ENCODE results near the gene H1-8. TPM values are rescaled to one million over a fixed set of nuclear protein-coding genes. Genes with fewer than 3 reads are reported as not detected.

Gene H1-8
- total and polyA plus RNA-seq, 9 donors, result 0.27 TPM; not detected in 8

GRCh38 chr3:129549006-129549800, 6.2 kb downstream of the H1-8 start:
- no peak overlapping the region for H3K27ac ChIP-seq
- WGBS, 3 donors, result 90 to 91% (median 91%) methylated on average over 18 of the region's 18 CpGs
- H3K9me3 ChIP-seq, result no peaks in the 10 kb centered on the region
- H3K4me3 ChIP-seq, result no peak overlapping the region
- no peaks in the 10 kb centered on the region for H3K27me3 ChIP-seq
- no peak for TF ChIP-seq EP300 (IDR thresholded peaks at IDR 0.05)
- no peak for TF ChIP-seq POLR2A (IDR thresholded peaks at IDR 0.05)
- TF ChIP-seq CTCF (IDR thresholded peaks at IDR 0.05), result no peak
- no peaks in the 10 kb centered on the region for H3K36me3 ChIP-seq
- peaks cover 4% of the 10 kb centered on the region for H3K4me1 ChIP-seq (ENCODE audit: insufficient read depth)
- no peak for DNase-seq
- intact Hi-C loops (cut with DNase I), result no loop called here

DNA sequence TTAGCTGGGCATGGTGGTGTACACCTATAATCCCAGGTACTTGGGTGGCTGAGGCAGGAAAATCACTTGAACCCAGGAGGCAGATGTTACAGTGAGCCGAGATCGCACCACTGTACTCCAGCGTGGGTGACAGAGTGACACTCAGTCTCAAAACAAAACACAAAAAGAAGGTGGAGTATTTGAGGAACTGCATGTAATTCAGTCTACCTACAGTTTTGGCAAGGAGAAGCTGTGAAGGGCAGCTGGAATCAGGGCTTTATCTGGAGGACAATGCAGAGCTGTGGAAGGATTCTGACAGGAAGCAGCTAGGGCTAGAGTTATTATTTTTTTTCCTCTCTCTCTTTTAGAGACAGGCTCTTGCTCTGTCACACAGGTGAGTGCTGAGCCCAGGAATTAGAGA, 6.8 kb downstream of the H1-8 start:
- no peak for TF ChIP-seq CTCF (IDR thresholded peaks at IDR 0.05)
- TF ChIP-seq POLR2A (IDR thresholded peaks at IDR 0.05), result no peak
- TF ChIP-seq EP300 (IDR thresholded peaks at IDR 0.05), result no peak
- intact Hi-C loops (cut with DNase I), result no loop called here
- no peak for DNase-seq
- H3K27me3 ChIP-seq, result no peaks in the 10 kb centered on the region
- peaks cover 9% of the 10 kb centered on the region for H3K4me1 ChIP-seq (ENCODE audit: insufficient read depth)
- no peaks in the 10 kb centered on the region for H3K36me3 ChIP-seq
- no peak overlapping the region for H3K4me3 ChIP-seq
- H3K9me3 ChIP-seq, result no peaks in the 10 kb centered on the region
- 90 to 98% (median 92%) methylated on average over 3 of the region's 3 CpGs for WGBS, 3 donors
- H3K27ac ChIP-seq, result no peak overlapping the region

DNA sequence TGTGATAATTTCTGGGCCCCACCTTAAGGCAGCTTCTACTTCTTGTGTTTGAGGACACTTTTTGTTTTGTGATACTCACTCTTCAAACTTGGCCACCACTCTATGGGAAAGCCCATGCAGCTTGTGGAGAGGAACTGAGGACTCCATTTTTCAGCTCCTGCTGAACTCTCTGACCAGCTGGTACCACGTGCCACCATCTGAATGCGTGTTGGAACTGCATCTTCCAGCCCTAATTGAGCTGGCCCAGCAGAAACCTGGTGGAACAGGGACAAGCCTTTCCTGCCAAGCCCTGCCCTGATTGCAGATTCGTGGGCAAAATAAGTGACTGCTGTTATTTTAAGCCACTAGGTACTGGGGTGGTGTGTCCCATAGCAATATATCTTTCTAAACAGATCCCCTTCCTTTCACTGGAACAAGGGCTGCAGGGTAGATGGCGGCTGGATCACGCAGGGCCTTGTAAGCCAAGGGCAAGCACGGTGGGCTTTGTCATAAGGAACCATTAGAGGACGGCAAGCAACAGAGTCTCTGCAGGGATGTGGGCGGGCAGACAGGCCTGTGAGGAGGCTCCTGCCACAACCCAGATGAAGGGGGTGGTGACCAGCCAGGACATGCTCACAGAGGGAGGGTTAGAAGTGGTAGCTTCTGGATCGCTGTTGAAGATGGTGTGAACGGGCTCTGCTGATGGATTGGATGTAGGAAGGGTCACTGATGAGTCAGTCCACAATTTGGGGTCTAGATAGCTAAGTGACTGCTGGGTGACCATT, 9.5 kb downstream of the H1-8 start:
- Histone ChIP-seq H3K36me3 (no peaks in the 10 kb centered on the region), H3K27ac (no peak overlapping the region), H3K4me3 (no peak overlapping the region), H3K4me1 (ENCODE audit: insufficient read depth) (peaks cover 15% of the 10 kb centered on the region), H3K27me3 (no peaks in the 10 kb centered on the region), H3K9me3 (no peaks in the 10 kb centered on the region)
- intact Hi-C loops (cut with DNase I), result no loop called here
- no peak for TF ChIP-seq EP300 (IDR thresholded peaks at IDR 0.05)
- TF ChIP-seq POLR2A (IDR thresholded peaks at IDR 0.05), result no peak
- no peak for TF ChIP-seq CTCF (IDR thresholded peaks at IDR 0.05)
- no peak for DNase-seq
- 81 to 90% (median 88%) methylated on average over 10 of the region's 10 CpGs for WGBS, 3 donors

- 68 to 75% (median 70%) methylated on average over 5 to 6 of the region's 6 CpGs for WGBS, 3 donors
- H3K27ac ChIP-seq, result peak overlapping the region; percentile 66 to 72
- intact Hi-C loops (cut with DNase I), result no loop called here
- TF ChIP-seq POLR2A (IDR thresholded peaks at IDR 0.05), result no peak
- TF ChIP-seq CTCF (IDR thresholded peaks at IDR 0.05), result no peak
- TF ChIP-seq EP300 (IDR thresholded peaks at IDR 0.05), result no peak
- no peak for DNase-seq
- peaks cover 15% of the 10 kb centered on the region for H3K4me1 ChIP-seq (ENCODE audit: insufficient read depth)
- H3K9me3 ChIP-seq, result no peaks in the 10 kb centered on the region
- no peaks in the 10 kb centered on the region for H3K27me3 ChIP-seq
- H3K4me3 ChIP-seq, result no peak overlapping the region
- H3K36me3 ChIP-seq, result no peaks in the 10 kb centered on the region
Observed at GRCh38 chr3:129553171-129553570, 10.2 kb downstream of the H1-8 start.
